HCT116 (cell line): ENCODE data around the gene CPNE2.

ENCODE experiments used
- CBX3 ChIP-seq: IDR thresholded peaks from 2 replicates; pipeline ENCODE4 v1.6.1; 2012; ENCODE audit warnings: low read depth
- CEBPB ChIP-seq: IDR thresholded peaks from 2 replicates; pipeline ENCODE4 v1.6.1; 2012; ENCODE audit warnings: low read depth
- EZH2 ChIP-seq: fragments of 200-600 bp; sonication (generic); IDR thresholded peaks from 2 replicates; pipeline ENCODE4 v1.6.1; 2017; ENCODE audit warnings: antibody characterized with exemption, mixed run types
- EZH2phosphoT487 ChIP-seq: fragments of 200-600 bp; IDR thresholded peaks from 2 replicates; pipeline ENCODE4 v1.6.1; 2018; ENCODE audit warnings: antibody characterized with exemption, borderline replicate concordance
- FOSL1 ChIP-seq: IDR thresholded peaks from 2 replicates; pipeline ENCODE4 v1.6.1; 2012; ENCODE audit warnings: low read depth
- MAX ChIP-seq: IDR thresholded peaks from 2 replicates; pipeline ENCODE4 v1.6.1; 2012
- POLR2A ChIP-seq: IDR thresholded peaks from 2 replicates; pipeline ENCODE4 v1.7.0; 2011; ENCODE audit warnings: borderline replicate concordance; ENCODE audit not compliant: insufficient read depth, insufficient read length; ENCODE audit errors: extremely low read depth
- POLR2AphosphoS5 ChIP-seq: IDR thresholded peaks from 2 replicates; pipeline ENCODE4 v1.6.1; 2011; ENCODE audit warnings: mild to moderate bottlenecking, low read depth, low read length, moderate library complexity
- RAD21 ChIP-seq: IDR thresholded peaks from 2 replicates; pipeline ENCODE4 v1.6.1; 2012; ENCODE audit warnings: low read depth, mild to moderate bottlenecking
- TCF7L2 ChIP-seq: IDR thresholded peaks from 2 replicates; pipeline ENCODE4 v1.7.0; 2011; ENCODE audit warnings: borderline replicate concordance, inconsistent platforms; ENCODE audit not compliant: insufficient read depth, insufficient read length; ENCODE audit errors: extremely low read depth
- ZFX ChIP-seq: fragments of 450-650 bp; IDR thresholded peaks from 2 replicates; pipeline ENCODE4 v1.6.1; 2017
- ZNF274 ChIP-seq: fragments of 200-500 bp; sonication (Bioruptor generic); IDR thresholded peaks from 2 replicates; pipeline ENCODE4 v1.6.1; 2014; ENCODE audit warnings: mild to moderate bottlenecking, low read depth, low read length, inconsistent platforms
- TF ChIP-seq, protein P1 (sequence below), 3 experiments: fragments of 200-600 bp in 1 of 3; sonication (generic) in 1 of 3; IDR thresholded peaks in 2 of 3; conservative IDR thresholded peaks in 1 of 3; 2 replicates each; pipeline ENCODE4 v1.5.1; 2012 to 2017; ENCODE audit warnings: low read depth in 2 of 3, low read length in 2 of 3, antibody characterized with exemption in 1 of 3, borderline replicate concordance in 1 of 3, control low read depth in 1 of 3, mild to moderate bottlenecking in 1 of 3, mixed read lengths in 1 of 3, mixed run types in 1 of 3, moderate library complexity in 1 of 3; ENCODE audit not compliant: insufficient read depth in 1 of 3

GRCh38 chr16:57150682-57151330 lies 58.4 kb downstream of the CPNE2 start:
- TF ChIP-seq, protein P1, sequence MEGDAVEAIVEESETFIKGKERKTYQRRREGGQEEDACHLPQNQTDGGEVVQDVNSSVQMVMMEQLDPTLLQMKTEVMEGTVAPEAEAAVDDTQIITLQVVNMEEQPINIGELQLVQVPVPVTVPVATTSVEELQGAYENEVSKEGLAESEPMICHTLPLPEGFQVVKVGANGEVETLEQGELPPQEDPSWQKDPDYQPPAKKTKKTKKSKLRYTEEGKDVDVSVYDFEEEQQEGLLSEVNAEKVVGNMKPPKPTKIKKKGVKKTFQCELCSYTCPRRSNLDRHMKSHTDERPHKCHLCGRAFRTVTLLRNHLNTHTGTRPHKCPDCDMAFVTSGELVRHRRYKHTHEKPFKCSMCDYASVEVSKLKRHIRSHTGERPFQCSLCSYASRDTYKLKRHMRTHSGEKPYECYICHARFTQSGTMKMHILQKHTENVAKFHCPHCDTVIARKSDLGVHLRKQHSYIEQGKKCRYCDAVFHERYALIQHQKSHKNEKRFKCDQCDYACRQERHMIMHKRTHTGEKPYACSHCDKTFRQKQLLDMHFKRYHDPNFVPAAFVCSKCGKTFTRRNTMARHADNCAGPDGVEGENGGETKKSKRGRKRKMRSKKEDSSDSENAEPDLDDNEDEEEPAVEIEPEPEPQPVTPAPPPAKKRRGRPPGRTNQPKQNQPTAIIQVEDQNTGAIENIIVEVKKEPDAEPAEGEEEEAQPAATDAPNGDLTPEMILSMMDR (IDR thresholded peaks at IDR 0.05 in 2 of 3, conservative IDR thresholded peaks at IDR 0.05 in 1 of 3; ENCODE audit: borderline replicate concordance in 1 of 3, insufficient read depth in 1 of 3, low read depth in 2 of 3, low read length in 2 of 3): no peak
- TF ChIP-seq CEBPB (no peak), RAD21 (no peak), FOSL1 (no peak), POLR2A (no peak), POLR2AphosphoS5 (no peak), ZNF274 (no peak), MAX (no peak), TCF7L2 (no peak), ZFX (no peak), EZH2 (no peak), EZH2phosphoT487 (no peak), CBX3 (no peak)
